Transverse colon (tissue), 4 donors: Measurements from ENCODE around the gene EEFSEC. TPM values are rescaled to one million over a fixed set of nuclear protein-coding genes. Genes with fewer than 3 reads are reported as not detected.

Experiments
- DNase-seq: peaks from one replicate; pipeline ENCODE4 v3.0.0-alpha.2; 2019
- H3K27ac ChIP-seq, 4 donors: fragments of 200-600 bp; sonication (generic); 2 replicates each; pipeline ENCODE4 v1.5.1; 2016 to 2018; ENCODE audit warnings: inconsistent platforms in 4 of 4
- H3K27me3 ChIP-seq: fragments of 200-600 bp; sonication (generic); 2 replicates; pipeline ENCODE4 v1.5.1; 2017; ENCODE audit warnings: inconsistent platforms
- H3K36me3 ChIP-seq, 4 donors: fragments of 200-600 bp; sonication (generic); 2 replicates each; pipeline ENCODE4 v1.5.1; 2017 to 2019; ENCODE audit warnings: inconsistent platforms in 4 of 4
- H3K4me1 ChIP-seq, 4 donors: fragments of 200-600 bp; sonication (generic); 2 replicates each; pipeline ENCODE4 v1.5.1; 2017 to 2020; ENCODE audit warnings: inconsistent platforms in 4 of 4
- H3K4me3 ChIP-seq, 4 donors: fragments of 200-600 bp; sonication (generic); 1 replicate in 1 of 4; 2 replicates in 3 of 4; pipeline versions ENCODE4 v1.5.1 to v1.6.1; 2017 to 2019; ENCODE audit warnings: inconsistent platforms in 4 of 4
- H3K9me3 ChIP-seq, 2 donors: fragments of 200-600 bp; sonication (generic); 2 replicates each; pipeline ENCODE4 v1.5.1; 2017 to 2019; ENCODE audit warnings: inconsistent platforms in 2 of 2
- EP300 ChIP-seq: sonication (generic); formaldehyde crosslinking; IDR thresholded peaks from one replicate; pipeline ENCODE4 v1.6.1; 2017; ENCODE audit warnings: antibody characterized with exemption, low read depth
- POLR2A ChIP-seq: fragments of 450-650 bp; IDR thresholded peaks from one replicate; pipeline ENCODE4 v1.6.1; 2016; ENCODE audit warnings: antibody characterized with exemption, mild to moderate bottlenecking, moderate library complexity
- POLR2AphosphoS5 ChIP-seq, 3 donors: sonication (generic); formaldehyde crosslinking; IDR thresholded peaks; one replicate each; pipeline ENCODE4 v1.6.1; 2016; ENCODE audit warnings: antibody characterized with exemption in 3 of 3
- WGBS, 2 donors: methylation state at CpG; one replicate each; pipeline ENCODE4 v1.1.5; 2018; ENCODE audit warnings: low coverage in 1 of 2; 5-methylcytosine and 5-hydroxymethylcytosine counted together
- in situ Hi-C, 4 donors: fragments of 200-750 bp; cut with MboI; loops; one replicate each; pipeline versions ENCODE4 v1.15.0 to v1.15.1; 2017; ENCODE audit warnings: low sequenced_read_pairs in 3 of 4, low pct_ligation_motif_present in 1 of 4, low pct_unique_long_range_greater_than_20kb in 1 of 4
- intact Hi-C: fragments of 100-400 bp; cut with DNase I; formaldehyde crosslinking; loops from one replicate; pipeline ENCODE4 v1.15.1; 2023; ENCODE audit warnings: low total_unique reads
- total RNA-seq, 4 donors: library from RNA; depleted of rRNA; stranded (reverse); fragments of >200 nt; gene quantifications; one replicate each; pipeline ENCODE4 v1.1.0, GENCODE V29; 2016
- TF ChIP-seq, protein P1 (sequence below), 5 experiments: fragments of 200-600 bp in 3 of 5; fragments of 450-650 bp in 2 of 5; sonication (generic) in 3 of 5; IDR thresholded peaks; 1 replicate in 2 of 5; 2 replicates in 3 of 5; pipeline ENCODE4 v1.5.1; 2016 to 2017; ENCODE audit warnings: antibody characterized with exemption in 5 of 5, inconsistent platforms in 3 of 5, mild to moderate bottlenecking in 2 of 5, moderate library complexity in 1 of 5

Gene EEFSEC
- total RNA-seq, 4 donors from 2014 or later, result 10.3 to 16.8 (median 14.2) TPM

DNA sequence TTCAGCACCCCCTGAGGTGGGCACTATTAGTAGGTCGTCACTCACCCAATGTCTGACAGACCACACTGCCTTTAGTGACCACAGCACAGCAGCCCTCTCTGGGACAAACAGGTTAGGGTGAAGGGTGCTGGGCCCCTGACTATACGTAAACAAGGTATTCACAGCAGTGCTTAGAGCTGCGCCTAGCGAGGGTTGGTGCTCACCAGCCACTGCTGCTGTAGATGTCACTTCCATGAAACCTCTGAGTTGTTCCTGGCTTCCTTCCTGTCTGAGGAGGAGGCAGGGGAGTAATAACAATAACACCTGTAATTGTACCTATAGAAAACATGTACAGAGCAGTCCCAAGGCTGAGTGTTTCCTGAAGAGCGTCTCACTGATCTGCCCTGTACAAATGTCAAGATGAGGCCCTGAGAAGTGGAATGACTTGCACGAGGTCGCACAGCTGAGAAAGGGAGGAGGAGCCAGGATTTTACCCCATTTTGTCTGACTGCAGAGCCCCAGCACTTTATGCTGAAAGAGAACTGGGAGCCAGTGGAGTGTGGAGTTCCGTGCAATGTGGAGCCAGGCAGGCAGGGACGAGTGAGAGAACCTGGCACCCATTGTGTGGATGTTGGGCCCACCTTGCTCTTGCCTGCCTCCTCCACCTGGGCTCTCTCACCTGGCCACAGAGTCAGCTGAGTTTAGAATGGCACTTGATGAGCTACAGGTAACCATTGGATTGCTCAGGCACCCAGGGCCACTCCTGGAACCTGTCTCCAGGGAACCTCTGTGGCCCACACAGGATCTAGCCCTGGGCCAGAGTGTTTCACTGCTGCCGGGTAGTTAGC is 219.6 kb downstream of the EEFSEC start:
- H3K4me3 ChIP-seq, result no peak overlapping the region
- in situ Hi-C loops, result no loop called here
- intact Hi-C loops, result no loop called here
- H3K36me3 ChIP-seq, result no peaks in the 10 kb centered on the region
- WGBS, 2 donors, result 94% methylated on average over 3 to 10 of the region's 10 CpGs
- H3K4me1 ChIP-seq, result peaks cover 0 to 1% (median under 1%) of the 10 kb centered on the region in 4 donors
- TF ChIP-seq POLR2A, result no peak
- no peak for TF ChIP-seq EP300
- no peak for TF ChIP-seq POLR2AphosphoS5 (IDR thresholded peaks at IDR 0.05)
- TF ChIP-seq, protein P1, sequence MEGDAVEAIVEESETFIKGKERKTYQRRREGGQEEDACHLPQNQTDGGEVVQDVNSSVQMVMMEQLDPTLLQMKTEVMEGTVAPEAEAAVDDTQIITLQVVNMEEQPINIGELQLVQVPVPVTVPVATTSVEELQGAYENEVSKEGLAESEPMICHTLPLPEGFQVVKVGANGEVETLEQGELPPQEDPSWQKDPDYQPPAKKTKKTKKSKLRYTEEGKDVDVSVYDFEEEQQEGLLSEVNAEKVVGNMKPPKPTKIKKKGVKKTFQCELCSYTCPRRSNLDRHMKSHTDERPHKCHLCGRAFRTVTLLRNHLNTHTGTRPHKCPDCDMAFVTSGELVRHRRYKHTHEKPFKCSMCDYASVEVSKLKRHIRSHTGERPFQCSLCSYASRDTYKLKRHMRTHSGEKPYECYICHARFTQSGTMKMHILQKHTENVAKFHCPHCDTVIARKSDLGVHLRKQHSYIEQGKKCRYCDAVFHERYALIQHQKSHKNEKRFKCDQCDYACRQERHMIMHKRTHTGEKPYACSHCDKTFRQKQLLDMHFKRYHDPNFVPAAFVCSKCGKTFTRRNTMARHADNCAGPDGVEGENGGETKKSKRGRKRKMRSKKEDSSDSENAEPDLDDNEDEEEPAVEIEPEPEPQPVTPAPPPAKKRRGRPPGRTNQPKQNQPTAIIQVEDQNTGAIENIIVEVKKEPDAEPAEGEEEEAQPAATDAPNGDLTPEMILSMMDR (IDR thresholded peaks at IDR 0.05), result no peak
- H3K27me3 ChIP-seq, result no peaks in the 10 kb centered on the region
- no peak for DNase-seq
- no peaks in the 10 kb centered on the region for H3K9me3 ChIP-seq
- H3K27ac ChIP-seq, result no peak overlapping the region

DNA sequence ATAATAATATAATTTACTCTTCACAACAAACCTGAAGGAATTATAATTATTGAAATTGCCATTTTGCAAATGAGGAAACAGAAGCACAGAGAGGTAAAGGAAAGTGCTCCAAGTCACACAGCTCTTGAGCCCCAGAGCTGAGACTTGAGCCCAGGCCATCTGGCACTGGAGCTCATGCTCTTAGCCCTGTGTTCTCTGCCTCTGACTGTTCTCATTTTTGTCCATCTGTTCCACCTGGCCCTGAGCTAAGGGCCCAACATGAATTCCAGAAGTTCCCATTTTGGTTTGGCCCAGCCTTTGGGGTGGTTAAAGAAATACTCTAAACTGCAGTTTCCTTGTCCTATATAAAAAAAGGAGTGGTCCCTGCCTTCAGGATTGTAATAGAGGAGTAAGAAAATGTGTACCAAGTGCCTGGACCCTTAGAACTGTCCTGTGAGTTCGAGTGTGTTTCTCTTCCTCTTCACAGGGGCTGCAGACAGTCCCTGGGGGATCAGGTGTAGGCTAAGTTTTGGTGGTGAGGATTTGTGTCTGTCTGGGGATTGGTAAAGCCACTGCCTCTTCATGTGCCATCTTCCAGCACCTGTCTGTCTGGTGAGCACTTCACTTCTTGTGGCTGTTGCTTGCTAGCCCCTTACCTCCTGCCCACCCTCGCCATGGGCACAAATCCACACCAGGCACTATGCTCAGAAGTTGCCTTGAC is 221.6 kb downstream of the EEFSEC start:
- WGBS, 2 donors, result 68 to 90% methylated on average over 2 of the region's 2 CpGs
- H3K27me3 ChIP-seq, result no peaks in the 10 kb centered on the region
- peaks cover 0 to 9% (median 6%) of the 10 kb centered on the region in 4 donors for H3K4me1 ChIP-seq
- in situ Hi-C loops (no loop called here), intact Hi-C loops (no loop called here)
- H3K27ac ChIP-seq, result no peak overlapping the region
- H3K4me3 ChIP-seq, result no peak overlapping the region
- no peaks in the 10 kb centered on the region for H3K9me3 ChIP-seq
- TF ChIP-seq, protein P1 (IDR thresholded peaks at IDR 0.05), result no peak
- TF ChIP-seq POLR2AphosphoS5 (IDR thresholded peaks at IDR 0.05) (no peak), POLR2A (no peak), EP300 (no peak)
- no peak for DNase-seq
- H3K36me3 ChIP-seq, result no peaks in the 10 kb centered on the region

DNA sequence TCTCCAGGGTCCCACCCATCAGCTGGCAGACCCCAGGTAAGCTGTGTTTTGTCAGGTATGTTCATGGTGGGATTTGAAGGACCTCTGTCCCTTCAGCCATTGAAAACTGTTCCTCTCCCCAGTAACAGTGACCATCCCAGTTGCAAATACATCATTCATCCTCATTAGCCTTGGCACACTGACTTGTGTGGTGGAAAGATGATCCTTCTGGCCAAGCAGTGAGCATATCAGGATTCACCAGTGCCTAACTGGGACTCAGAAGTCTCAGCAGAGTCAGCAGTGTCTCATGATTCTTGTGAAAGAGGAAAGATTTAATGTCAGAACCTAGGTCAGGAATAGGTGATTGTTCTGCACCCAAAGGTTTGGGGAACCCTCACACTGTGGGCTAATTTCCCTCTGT is 223.2 kb downstream of the EEFSEC start:
- no peaks in the 10 kb centered on the region for H3K36me3 ChIP-seq
- H3K4me1 ChIP-seq, result peaks cover 0 to 11% (median 8%) of the 10 kb centered on the region in 4 donors
- in situ Hi-C loops, result no loop called here
- no peak for TF ChIP-seq EP300
- TF ChIP-seq POLR2AphosphoS5 (IDR thresholded peaks at IDR 0.05), result no peak
- TF ChIP-seq POLR2A, result no peak
- TF ChIP-seq, protein P1 (IDR thresholded peaks at IDR 0.05), result no peak
- H3K4me3 ChIP-seq, result no peak overlapping the region
- no peak overlapping the region for H3K27ac ChIP-seq
- no peaks in the 10 kb centered on the region for H3K9me3 ChIP-seq
- DNase-seq, result no peak
- intact Hi-C loops, result no loop called here
- no peaks in the 10 kb centered on the region for H3K27me3 ChIP-seq

DNA sequence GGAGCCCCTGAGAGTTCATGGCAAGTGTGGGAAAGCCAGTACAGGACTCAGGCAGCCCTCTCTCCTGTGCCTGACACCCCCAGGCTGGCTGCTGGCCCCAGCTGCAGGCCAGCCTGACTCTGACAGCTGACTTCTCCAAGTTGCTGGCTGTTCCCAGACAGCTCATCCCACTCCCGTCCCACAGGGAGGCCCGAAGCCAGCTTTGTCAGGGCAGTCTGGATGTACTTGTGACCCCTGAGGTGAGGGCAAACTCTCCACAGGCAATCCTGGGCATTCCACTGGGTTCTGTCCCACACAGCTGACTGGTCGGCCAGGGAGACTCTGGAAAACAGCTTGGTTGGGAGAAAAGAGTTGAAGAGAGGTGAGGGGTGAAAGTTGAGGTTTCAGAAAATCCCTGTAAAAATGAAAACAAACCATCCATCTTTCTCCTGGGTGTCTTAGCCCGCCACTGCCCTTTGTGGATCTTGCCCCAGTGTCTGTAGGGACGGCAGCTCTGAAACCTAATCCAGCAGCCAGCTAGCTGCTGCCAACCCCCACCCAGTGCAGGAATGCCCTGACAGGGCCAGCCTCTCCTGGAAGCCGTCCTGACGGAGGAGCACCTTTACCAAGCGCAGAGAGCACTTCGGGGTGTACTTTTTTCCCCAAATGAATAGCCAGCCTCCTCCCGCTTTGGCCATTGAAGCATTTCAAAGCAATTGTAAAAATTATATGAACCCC is 225.5 kb downstream of the EEFSEC start:
- H3K4me1 ChIP-seq, result peaks cover 19 to 34% (median 31%) of the 10 kb centered on the region in 4 donors
- 66 to 100% methylated on average over 1 to 8 of the region's 10 CpGs for WGBS, 2 donors
- no peak for DNase-seq
- TF ChIP-seq, protein P1 (IDR thresholded peaks at IDR 0.05), result no peak
- TF ChIP-seq EP300 (no peak), POLR2A (no peak), POLR2AphosphoS5 (IDR thresholded peaks at IDR 0.05) (no peak)
- no peaks in the 10 kb centered on the region for H3K27me3 ChIP-seq
- intact Hi-C loops, result no loop called here
- in situ Hi-C loops, result no loop called here
- no peak overlapping the region for H3K4me3 ChIP-seq
- no peak overlapping the region for H3K27ac ChIP-seq
- H3K36me3 ChIP-seq, result no peaks in the 10 kb centered on the region
- H3K9me3 ChIP-seq, result no peaks in the 10 kb centered on the region
